Testis (tissue), 3 donors: Measurements from ENCODE around the gene BET1. TPM values are rescaled to one million over a fixed set of nuclear protein-coding genes. Genes with fewer than 3 reads are reported as not detected.

Experiments
- DNase-seq: peaks from one replicate; pipeline ENCODE4 v3.0.0-alpha.2; 2019
- H3K27ac ChIP-seq, 2 donors: fragments of 200-600 bp; sonication (generic); one replicate each; pipeline ENCODE4 v1.5.1; 2019
- H3K27me3 ChIP-seq: fragments of 200-600 bp; sonication (generic); one replicate; pipeline ENCODE4 v1.5.1; 2019
- H3K36me3 ChIP-seq: fragments of 200-600 bp; sonication (generic); one replicate; pipeline ENCODE4 v1.5.1; 2017; ENCODE audit warnings: low read depth; ENCODE audit errors: missing control alignments
- H3K4me1 ChIP-seq: fragments of 200-600 bp; sonication (generic); one replicate; pipeline ENCODE4 v1.5.1; 2019
- H3K4me3 ChIP-seq, 2 donors: fragments of 200-600 bp; sonication (generic); one replicate each; pipeline ENCODE4 v1.5.1; 2017 to 2019
- H3K9me3 ChIP-seq: fragments of 200-600 bp; sonication (generic); one replicate; pipeline ENCODE4 v1.5.1; 2017
- POLR2A ChIP-seq: fragments of 450-650 bp; IDR thresholded peaks from one replicate; pipeline ENCODE4 v1.6.1; 2017; ENCODE audit warnings: antibody characterized with exemption, mild to moderate bottlenecking, moderate library complexity
- WGBS, 2 donors: methylation state at CpG; one replicate each; pipeline ENCODE4 v1.1.5; 2018; 5-methylcytosine and 5-hydroxymethylcytosine counted together
- intact Hi-C: fragments of 100-400 bp; cut with DNase I; formaldehyde crosslinking; loops from one replicate; pipeline ENCODE4 v1.15.1; 2023; ENCODE audit warnings: low total_unique reads
- polyA plus RNA-seq: library from polyadenylated mRNA; stranded (reverse); fragments of 350-450 nt; fragmentation: Illumina TruSeq; extraction: RNeasy Lipid Tissue Mini Kit (QIAGEN cat#74804); gene quantifications from one replicate; pipeline ENCODE4 v1.2.3, GENCODE V29; 2014; ENCODE audit warnings: low read depth, low replicate concordance; ENCODE audit not compliant: insufficient read depth
- total RNA-seq, 2 donors: library from RNA; depleted of rRNA; stranded (reverse); fragments of >200 nt; gene quantifications; one replicate each; pipeline ENCODE4 v1.2.3, GENCODE V29; 2016
- TF ChIP-seq, protein P1 (sequence below), 3 experiments: fragments of 450-650 bp in 2 of 3; fragments of 200-600 bp in 1 of 3; sonication (generic) in 1 of 3; IDR thresholded peaks; one replicate each; pipeline ENCODE4 v1.5.1; 2016 to 2019; ENCODE audit warnings: antibody characterized with exemption in 3 of 3, mild to moderate bottlenecking in 2 of 3, moderate library complexity in 1 of 3

The BET1 gene
- total and polyA plus RNA-seq, 3 donors from 2014 or later: 19.4 to 28.3 (median 23.6) TPM

DNA sequence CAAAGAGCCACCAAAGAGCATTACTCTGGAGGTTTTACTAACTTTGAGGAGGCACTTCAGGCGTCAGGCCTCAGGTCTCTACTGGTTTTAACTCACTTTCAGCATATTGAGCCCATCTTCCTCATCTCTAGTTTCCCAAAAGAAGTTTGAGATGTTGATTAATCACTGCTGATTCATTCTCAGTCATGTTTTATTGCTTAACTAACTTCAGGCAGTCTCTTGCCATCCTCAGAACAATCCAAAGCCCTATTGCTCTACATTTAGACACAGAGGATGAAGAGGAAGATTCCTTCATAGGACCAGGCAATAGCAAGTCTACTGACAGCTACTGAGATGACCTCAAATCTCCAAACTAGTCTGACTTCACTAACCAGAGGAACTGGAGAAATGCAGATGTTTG, 39.1 kb upstream of the BET1 start:
- intact Hi-C loops: no loop called here
- H3K4me1 ChIP-seq: no peaks in the 10 kb centered on the region
- no peak overlapping the region for H3K27ac ChIP-seq
- no peaks in the 10 kb centered on the region for H3K36me3 ChIP-seq
- no peaks in the 10 kb centered on the region for H3K27me3 ChIP-seq
- no peaks in the 10 kb centered on the region for H3K9me3 ChIP-seq
- DNase-seq: no peak
- 74 to 88% methylated on average over 1 of the region's 1 CpG for WGBS, 2 donors
- no peak for TF ChIP-seq POLR2A
- TF ChIP-seq, protein P1, sequence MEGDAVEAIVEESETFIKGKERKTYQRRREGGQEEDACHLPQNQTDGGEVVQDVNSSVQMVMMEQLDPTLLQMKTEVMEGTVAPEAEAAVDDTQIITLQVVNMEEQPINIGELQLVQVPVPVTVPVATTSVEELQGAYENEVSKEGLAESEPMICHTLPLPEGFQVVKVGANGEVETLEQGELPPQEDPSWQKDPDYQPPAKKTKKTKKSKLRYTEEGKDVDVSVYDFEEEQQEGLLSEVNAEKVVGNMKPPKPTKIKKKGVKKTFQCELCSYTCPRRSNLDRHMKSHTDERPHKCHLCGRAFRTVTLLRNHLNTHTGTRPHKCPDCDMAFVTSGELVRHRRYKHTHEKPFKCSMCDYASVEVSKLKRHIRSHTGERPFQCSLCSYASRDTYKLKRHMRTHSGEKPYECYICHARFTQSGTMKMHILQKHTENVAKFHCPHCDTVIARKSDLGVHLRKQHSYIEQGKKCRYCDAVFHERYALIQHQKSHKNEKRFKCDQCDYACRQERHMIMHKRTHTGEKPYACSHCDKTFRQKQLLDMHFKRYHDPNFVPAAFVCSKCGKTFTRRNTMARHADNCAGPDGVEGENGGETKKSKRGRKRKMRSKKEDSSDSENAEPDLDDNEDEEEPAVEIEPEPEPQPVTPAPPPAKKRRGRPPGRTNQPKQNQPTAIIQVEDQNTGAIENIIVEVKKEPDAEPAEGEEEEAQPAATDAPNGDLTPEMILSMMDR (IDR thresholded peaks at IDR 0.05): no peak
- H3K4me3 ChIP-seq: no peak overlapping the region

DNA sequence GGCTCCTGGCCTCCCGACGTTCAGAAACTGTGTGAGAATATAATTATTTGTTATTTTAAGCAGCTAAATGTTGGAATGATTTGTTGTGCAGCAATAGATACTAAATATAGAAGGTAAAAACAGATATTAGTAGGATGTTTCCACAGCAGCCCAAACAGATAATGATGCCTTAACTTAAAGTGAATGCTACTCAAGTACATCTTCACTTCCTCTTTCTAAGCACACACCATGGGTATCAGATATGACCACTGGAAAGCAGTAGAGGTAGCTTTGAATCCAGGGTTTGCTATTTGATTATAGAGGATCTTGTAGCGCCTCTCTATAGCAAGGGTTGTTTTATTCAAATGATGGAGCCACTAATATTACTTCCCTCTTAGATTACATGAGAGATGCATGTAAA, 38.2 kb upstream of the BET1 start:
- no peak for TF ChIP-seq POLR2A
- TF ChIP-seq, protein P1 (IDR thresholded peaks at IDR 0.05): no peak

DNA sequence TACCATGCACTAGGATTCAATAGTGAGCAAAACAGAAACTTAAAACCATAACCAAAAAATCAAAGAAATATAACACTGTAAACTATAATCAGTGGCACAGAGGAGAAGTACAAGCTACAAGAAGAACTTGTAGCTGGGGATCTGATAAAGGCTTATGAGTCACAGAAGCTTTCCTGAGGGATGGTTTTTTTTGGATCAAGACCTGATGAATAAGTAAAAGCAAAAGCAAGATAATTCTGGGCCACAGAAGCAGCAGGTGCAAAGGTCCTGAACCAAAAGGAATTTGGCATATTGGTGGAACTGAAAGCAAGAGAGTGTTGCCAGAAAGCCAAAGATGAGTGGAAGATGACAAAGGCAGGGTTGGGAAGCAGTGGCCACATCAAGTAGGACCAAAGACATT, 37.4 kb upstream of the BET1 start:
- H3K27ac ChIP-seq: no peak overlapping the region
- no peak overlapping the region for H3K4me3 ChIP-seq
- DNase-seq: no peak
- H3K4me1 ChIP-seq: no peaks in the 10 kb centered on the region
- intact Hi-C loops: no loop called here
- H3K36me3 ChIP-seq: no peaks in the 10 kb centered on the region
- TF ChIP-seq POLR2A: no peak
- TF ChIP-seq, protein P1 (IDR thresholded peaks at IDR 0.05): no peak
- H3K9me3 ChIP-seq: no peaks in the 10 kb centered on the region
- H3K27me3 ChIP-seq: no peaks in the 10 kb centered on the region

More for the DNA sequence above, 38.2 kb upstream of the BET1 start:
- no peak for DNase-seq
- Histone ChIP-seq H3K9me3 (no peaks in the 10 kb centered on the region), H3K27ac (no peak overlapping the region), H3K27me3 (no peaks in the 10 kb centered on the region), H3K36me3 (no peaks in the 10 kb centered on the region), H3K4me1 (no peaks in the 10 kb centered on the region), H3K4me3 (no peak overlapping the region)
- intact Hi-C loops: no loop called here
- 74 to 85% methylated on average over 3 of the region's 3 CpGs for WGBS, 2 donors

DNA sequence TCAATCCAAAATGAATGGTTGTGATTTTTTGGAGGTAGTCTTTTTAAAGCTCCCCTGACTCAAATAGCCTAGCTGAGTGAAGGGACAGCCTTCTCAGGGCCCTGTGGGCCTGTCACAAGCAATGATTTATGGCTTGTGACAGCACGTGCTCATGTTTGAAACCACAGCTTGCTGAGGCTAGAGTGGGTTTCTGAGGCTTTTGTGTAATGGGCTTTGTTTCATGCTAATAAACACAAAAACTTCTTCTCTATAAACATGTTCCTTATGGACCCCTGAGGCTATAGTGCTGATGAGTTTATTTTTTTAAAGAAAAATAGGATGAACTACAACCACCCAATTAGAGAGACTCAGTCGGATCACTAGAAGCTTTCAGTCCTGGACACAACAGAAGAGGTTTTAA, 36.1 kb upstream of the BET1 start:
- no peak for DNase-seq
- intact Hi-C loops: no loop called here
- 49 to 50% methylated on average over 2 of the region's 2 CpGs for WGBS, 2 donors

More for the DNA sequence above, 36.1 kb upstream of the BET1 start:
- H3K9me3 ChIP-seq: no peaks in the 10 kb centered on the region
- H3K36me3 ChIP-seq: no peaks in the 10 kb centered on the region
- no peaks in the 10 kb centered on the region for H3K4me1 ChIP-seq
- no peaks in the 10 kb centered on the region for H3K27me3 ChIP-seq
- TF ChIP-seq, protein P1 (IDR thresholded peaks at IDR 0.05): no peak
- TF ChIP-seq POLR2A: no peak
- no peak overlapping the region for H3K4me3 ChIP-seq
- no peak overlapping the region for H3K27ac ChIP-seq
